GM18909 (cell line): ENCODE data around the gene FCGR3A.
A peak's percentile ranks its signal among the peaks of the same experiment; 100 is the strongest.
"Not testable (repeated sequence)": the region's sequence is repeated elsewhere in the genome, so short reads cannot be mapped to it uniquely, and the experiment has no call there.

Experiments used
- ATAC-seq: cut with Tn5 transposase; IDR thresholded peaks from one replicate; pipeline ENCODE4 v1.9.1; 2021; ENCODE audit warnings: mild to moderate bottlenecking; ENCODE audit not compliant: unreplicated experiment, poor library complexity

Gene FCGR3A

DNA sequence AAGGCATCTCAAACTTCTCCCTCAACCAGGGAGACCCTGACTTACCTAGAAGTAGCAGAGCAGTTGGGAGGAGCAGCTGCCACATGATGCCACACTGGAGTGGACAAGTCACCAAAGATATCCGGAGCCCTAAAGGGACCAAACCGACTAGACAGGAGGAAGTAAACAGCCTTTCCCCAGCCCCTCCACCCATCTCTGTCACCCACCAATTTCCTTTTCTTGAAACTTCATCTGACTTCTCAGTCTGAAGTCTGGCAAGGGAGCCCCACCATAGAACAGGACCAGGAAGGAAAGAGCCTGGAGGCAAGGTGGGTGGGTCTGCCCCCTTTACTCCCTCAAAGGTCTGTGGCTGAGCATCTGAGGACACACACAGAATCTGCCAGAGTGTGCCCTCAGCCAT lies at the start of gene FCGR3A:
Gene FCGR3A, minus strand, starts transcription at position 167 of the 400 bp plus-strand sequence. Its CDS starts 82 bp downstream, at position 85.
- ATAC-seq: no peak

GRCh38 chr1:161597077-161597476 lies 47.5 kb upstream of the FCGR3A start:
- ATAC-seq: not testable (repeated sequence)

- not testable (repeated sequence) for ATAC-seq
Measured at GRCh38 chr1:161595583-161595982, 46.0 kb upstream of the FCGR3A start.

DNA sequence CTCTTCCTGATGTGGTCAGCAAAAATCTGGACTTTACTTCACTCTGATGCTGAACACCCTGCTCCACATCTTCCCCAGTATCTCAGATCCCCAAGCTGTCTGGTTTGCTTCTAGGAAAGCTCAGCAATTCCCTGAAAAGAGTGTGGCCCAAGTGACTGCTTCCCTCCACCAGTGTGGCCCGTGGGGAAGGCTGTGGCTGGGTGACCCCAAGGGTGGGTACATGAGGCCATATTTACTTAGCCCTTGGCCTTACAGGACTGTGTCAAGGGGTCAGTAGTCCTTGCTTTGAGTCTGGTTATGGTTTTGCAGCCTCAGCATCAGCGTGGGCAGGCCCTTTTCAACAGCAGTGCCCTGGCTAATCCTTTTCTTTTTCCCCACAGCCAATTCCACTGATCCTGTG lies 45.6 kb upstream of the FCGR3A start:
- not testable (repeated sequence) for ATAC-seq

DNA sequence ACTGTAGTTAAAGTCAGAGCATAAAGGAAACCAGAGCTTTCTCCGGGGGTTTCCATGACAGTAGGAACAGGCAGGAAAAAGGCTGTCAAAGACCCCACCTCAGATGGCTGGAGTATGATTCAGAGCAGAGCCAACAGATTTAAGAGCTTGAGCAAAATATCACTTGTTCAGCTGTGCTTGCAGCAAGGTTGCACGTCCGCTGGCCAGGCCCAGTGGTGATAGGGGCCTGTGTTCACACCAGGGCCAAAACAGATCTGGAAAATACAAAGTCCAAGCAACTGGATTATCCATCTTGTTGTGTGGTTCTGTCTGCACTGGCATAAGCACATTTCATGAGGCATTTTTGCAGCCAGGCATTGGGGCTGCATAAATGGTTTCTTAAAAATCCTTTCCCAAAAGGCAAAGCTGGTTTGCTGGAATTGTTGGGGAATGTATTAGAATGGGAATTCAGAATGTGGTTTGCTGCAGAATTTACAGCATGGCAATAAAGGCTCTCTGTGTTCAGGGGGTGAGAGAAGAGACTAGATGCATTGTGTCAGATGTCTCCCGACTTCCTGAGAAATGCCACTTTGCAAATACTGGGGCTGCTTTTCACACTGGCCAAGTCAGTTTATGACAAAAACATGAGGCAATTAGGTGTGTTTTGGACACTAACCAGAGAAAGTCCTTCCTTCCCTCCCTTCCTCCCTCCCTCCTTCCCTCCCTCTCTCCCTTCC lies 44.8 kb upstream of the FCGR3A start:
- not testable (repeated sequence) for ATAC-seq

DNA sequence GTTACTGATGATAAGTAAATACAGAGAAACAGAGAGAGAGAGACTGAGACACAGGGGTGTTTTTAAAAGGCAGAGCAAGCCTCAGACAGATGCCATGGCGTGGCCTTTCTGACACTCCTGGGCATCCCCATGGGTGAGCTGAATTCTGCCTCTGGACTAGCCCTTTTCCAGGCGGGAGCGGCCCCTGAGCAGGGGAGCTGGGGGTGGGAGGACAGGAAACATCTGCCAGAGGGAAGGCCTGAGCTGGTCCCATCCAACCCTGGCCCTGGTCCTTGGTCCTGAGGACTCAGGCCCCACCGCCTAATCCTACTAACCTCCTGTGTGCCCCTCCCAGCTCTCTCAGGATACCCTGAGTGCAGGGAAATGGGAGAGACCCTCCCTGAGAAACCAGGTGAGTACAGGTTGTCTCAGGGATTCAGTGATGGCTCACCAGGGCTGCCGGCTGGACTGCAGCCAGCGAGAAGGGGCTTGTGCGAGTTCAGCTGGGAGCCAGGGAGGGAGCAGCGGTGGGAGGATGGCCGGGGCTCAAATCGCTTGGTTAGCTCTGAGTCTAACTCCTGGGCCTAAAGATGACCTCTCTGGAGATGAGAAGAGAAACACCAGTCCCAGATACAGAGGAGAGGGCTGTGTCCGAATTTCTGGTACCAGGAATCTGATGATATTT lies 43.6 kb upstream of the FCGR3A start:
- not testable (repeated sequence) for ATAC-seq

GRCh38 chr1:161592586-161592985 lies 43.0 kb upstream of the FCGR3A start:
- not testable (repeated sequence) for ATAC-seq

GRCh38 chr1:161589920-161590319 lies 40.3 kb upstream of the FCGR3A start:
- ATAC-seq: not testable (repeated sequence)

DNA sequence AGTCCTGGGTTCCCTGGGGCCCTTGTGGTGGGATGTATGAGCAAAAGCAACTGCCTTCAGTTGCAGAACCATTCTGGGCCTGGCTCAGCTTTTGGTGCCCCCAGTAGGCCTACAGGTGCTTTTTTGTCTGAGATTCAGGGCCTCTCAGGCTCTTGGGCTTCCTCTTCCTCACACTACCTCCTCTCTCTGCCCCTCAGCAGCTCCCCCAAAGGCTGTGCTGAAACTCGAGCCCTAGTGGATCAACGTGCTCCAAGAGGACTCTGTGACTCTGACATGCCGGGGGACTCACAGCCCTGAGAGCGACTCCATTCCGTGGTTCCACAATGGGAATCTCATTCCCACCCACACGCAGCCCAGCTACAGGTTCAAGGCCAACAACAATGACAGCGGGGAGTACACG lies 39.7 kb upstream of the FCGR3A start:
- not testable (repeated sequence) for ATAC-seq

DNA sequence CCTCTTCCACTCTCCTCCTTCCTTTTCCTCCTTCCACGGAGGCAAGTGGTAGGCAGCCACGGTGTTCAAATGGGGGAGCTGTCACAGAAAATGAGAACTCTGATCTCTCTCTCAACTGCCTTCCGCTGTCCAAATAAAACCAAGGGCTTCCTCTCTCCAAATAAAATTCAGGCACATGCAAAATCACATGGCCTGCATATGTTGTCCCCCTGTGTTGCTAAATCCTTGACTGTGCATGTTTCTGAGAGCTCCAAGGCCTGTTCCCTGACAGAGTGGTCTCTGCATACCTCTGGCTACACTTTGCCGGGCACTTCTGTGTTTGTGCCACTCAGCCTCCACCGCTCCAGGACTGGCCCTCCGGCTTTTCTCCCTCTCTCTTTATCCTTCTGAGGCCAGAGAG lies 39.0 kb upstream of the FCGR3A start:
- not testable (repeated sequence) for ATAC-seq

GRCh38 chr1:161582882-161583281 lies 33.3 kb upstream of the FCGR3A start:
- not testable (repeated sequence) for ATAC-seq

GRCh38 chr1:161580879-161581537 lies 31.4 kb upstream of the FCGR3A start:
- peak; percentile 73 for ATAC-seq

DNA sequence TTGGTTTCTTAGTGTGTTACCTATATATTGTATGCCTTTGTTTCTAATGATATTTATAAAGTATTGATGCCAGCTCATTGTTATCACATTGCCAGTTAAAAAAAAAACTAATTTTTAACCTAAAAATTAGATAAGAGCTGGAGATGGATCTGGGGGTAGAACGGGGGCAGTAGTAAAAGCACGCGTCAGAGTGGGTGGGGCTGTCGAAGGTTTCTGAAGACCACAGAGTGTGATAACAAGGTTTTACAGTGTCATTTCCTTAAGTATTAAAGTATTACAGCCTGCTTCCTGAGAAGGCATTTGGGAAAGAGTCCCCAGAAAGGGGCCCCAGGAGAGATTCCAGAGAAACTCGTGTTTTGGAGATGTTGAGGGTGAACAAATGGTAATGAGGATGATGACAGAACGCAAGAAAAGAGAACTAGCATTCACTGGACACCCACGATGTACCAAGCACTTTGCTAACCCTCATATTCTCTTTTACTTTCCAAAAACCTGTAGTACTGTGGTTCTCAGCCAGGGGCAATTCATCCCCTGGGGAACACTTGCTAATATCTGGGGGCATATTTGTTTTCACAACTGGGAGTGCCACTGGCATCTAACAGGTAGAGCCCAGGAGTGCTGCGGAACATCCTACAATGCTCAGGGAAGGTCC lies 30.4 kb upstream of the FCGR3A start:
- ATAC-seq: not testable (repeated sequence)

DNA sequence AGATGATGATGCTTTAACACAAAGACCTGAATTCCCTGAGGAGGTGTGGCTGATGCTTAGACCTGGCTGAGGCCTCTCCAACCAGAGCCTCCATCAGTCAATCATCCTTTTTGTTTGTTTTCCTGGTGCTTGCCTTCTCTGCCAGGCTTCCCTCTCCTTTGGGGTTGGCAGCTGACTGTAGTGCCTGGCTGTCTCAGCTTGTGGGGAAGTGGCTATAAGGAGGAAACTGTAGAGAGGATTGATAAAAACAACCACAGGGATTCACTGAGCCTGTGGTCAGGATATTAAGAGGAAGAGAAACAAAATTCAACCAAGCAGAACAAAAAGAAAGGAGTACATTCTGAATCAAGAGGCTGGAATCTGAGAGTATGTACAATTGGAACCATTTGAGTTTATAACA lies 27.1 kb upstream of the FCGR3A start:
- ATAC-seq: not testable (repeated sequence)

- ATAC-seq: not testable (repeated sequence)
Measured at GRCh38 chr1:161571703-161572102, 22.1 kb upstream of the FCGR3A start.

DNA sequence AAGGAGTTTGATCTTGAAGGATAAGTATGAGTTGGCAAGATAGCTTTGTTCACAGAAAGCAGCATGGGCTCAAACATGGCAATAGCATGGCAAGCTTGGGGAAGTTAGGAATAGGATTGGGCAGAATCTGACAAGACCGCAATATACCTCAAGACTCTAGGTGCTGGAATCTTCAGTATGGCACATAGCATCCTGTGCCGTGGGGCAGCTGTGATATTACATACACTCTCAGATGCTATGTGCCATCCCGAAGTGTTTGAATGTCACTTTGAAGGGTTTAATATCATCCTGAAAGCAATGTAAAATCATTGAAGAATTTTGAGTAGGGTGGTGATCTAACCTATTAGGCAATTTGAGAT lies 17.0 kb upstream of the FCGR3A start:
- not testable (repeated sequence) for ATAC-seq

GRCh38 chr1:161563522-161563921 lies 13.9 kb upstream of the FCGR3A start:
- ATAC-seq: not testable (repeated sequence)

DNA sequence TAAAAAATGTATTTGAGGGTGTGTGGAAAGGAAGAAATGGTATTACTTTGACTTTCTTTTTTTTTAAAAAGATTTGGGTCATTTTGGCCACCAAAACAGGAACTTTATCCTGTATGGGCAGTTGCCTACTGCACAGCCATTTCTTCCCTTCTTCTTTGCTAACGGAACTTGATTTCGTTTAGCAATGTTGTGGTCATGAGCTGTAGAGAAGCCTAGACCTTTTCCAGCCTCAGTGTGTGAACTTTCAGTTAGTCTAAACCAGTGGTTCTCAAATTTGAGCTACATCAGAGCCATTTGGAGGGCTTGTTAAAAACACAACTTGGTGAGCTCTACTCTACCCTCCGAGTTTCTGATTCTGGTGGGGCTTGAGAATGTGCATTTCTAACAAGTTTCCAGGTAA lies 12.8 kb upstream of the FCGR3A start:
- ATAC-seq: not testable (repeated sequence)

DNA sequence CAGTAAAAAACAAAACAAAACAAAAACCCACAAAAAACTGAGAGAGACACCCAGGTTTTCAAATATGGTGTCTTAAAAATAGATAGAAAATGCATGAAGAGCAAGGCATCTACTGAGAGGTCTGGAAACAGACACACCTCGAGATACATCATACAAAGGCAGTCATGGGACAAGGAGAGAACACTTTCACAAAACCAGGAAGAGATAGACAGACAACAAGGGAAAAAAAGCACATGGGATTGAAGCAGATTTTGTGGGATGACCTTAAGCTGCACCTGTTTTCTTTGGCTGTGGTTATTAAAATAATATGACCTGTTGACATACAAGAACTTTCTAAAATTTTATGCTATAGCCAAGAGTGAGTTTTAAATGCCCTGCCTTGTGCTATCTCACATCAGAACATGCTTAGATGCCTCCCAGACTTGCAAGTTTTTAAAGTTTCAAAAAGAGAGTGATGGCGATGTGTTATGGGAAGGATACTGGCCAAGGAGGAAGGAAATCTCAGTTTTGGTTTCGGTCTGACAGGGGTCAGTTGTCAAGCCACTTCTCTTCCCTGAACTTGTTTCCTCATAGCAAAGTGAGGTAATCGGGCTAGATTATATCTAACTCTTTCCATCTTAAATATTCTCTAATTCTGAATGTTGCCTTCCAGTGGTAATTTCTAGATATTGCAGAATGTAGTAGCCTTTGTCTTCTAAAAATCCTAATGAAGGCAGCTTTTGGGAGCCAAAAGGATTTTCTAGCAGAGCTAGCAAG lies 11.5 kb upstream of the FCGR3A start:
- ATAC-seq: peak; percentile 63
